SK-N-SH treated with all-trans-retinoic acid at 6 μM for 48 hours (cell line): ENCODE measurements around the gene GGCX.

Experiments
- ATAC-seq: fragments of 200-7000 bp; cut with Tn5 transposase; 3 replicates; pipeline ENCODE4 v1.9.1; 2020; ENCODE audit warnings: mild to moderate bottlenecking, moderate library complexity
- ARNTL ChIP-seq: fragments of 450-650 bp; formaldehyde crosslinking; IDR thresholded peaks from 2 replicates; pipeline ENCODE4 v1.5.0; 2020; ENCODE audit warnings: low read depth, mild to moderate bottlenecking, moderate library complexity, borderline replicate concordance
- CSDC2 ChIP-seq: fragments of 250-450 bp; sonication (Bioruptor Pico); IDR thresholded peaks from 2 replicates; pipeline ENCODE4 v1.5.0; 2020; ENCODE audit warnings: mild to moderate bottlenecking, moderate library complexity
- CSRNP3 ChIP-seq: fragments of 250-450 bp; sonication (Bioruptor Pico); IDR thresholded peaks from 2 replicates; pipeline ENCODE4 v1.5.1; 2021; ENCODE audit warnings: mild to moderate bottlenecking, moderate library complexity
- ESRRG ChIP-seq: fragments of 250-450 bp; sonication (Bioruptor Pico); IDR thresholded peaks from 2 replicates; pipeline ENCODE4 v1.6.1; 2021; ENCODE audit warnings: mild to moderate bottlenecking
- GLIS3 ChIP-seq: fragments of 250-450 bp; sonication (Bioruptor Pico); IDR thresholded peaks from 2 replicates; pipeline ENCODE4 v1.5.0; 2020; ENCODE audit warnings: mild to moderate bottlenecking, moderate library complexity
- POU6F1 ChIP-seq: fragments of 250-450 bp; sonication (Bioruptor Pico); IDR thresholded peaks from 2 replicates; pipeline ENCODE4 v1.8.0; 2021; ENCODE audit warnings: low read depth, mild to moderate bottlenecking, moderate library complexity, borderline replicate concordance
- RARB ChIP-seq: fragments of 250-450 bp; sonication (Bioruptor Pico); IDR thresholded peaks from 2 replicates; pipeline ENCODE4 v1.8.0; 2021; ENCODE audit warnings: mild to moderate bottlenecking, moderate library complexity
- SNAI2 ChIP-seq: fragments of 250-450 bp; sonication (Bioruptor Pico); IDR thresholded peaks from 2 replicates; pipeline ENCODE4 v1.5.0; 2020; ENCODE audit warnings: mild to moderate bottlenecking, moderate library complexity
- TCF4 ChIP-seq: fragments of 250-450 bp; sonication (Bioruptor Pico); IDR thresholded peaks from 2 replicates; pipeline ENCODE4 v1.8.0; 2021; ENCODE audit warnings: mild to moderate bottlenecking, moderate library complexity, borderline replicate concordance
- TOX ChIP-seq: fragments of 250-450 bp; sonication (Bioruptor Pico); IDR thresholded peaks from 2 replicates; pipeline ENCODE4 v1.8.0; 2021; ENCODE audit warnings: mild to moderate bottlenecking, moderate library complexity, borderline replicate concordance
- ZC3H10 ChIP-seq: fragments of 250-450 bp; sonication (Bioruptor Pico); IDR thresholded peaks from 2 replicates; pipeline ENCODE4 v1.5.1; 2021; ENCODE audit warnings: mild to moderate bottlenecking, moderate library complexity
- ZFP3 ChIP-seq: fragments of 250-450 bp; sonication (Bioruptor Pico); IDR thresholded peaks from 2 replicates; pipeline ENCODE4 v1.5.0; 2020; ENCODE audit warnings: mild to moderate bottlenecking, moderate library complexity
- ZNF565 ChIP-seq: fragments of 450-650 bp; formaldehyde crosslinking; conservative IDR thresholded peaks from 2 replicates; pipeline ENCODE4 v1.5.0; 2020; ENCODE audit warnings: low read depth, mild to moderate bottlenecking, moderate library complexity
- ZNF70 ChIP-seq: fragments of 450-650 bp; formaldehyde crosslinking; IDR thresholded peaks from 2 replicates; pipeline ENCODE4 v1.5.0; 2020; ENCODE audit warnings: mild to moderate bottlenecking, moderate library complexity
- TF ChIP-seq, protein P1 (sequence below): fragments of 250-450 bp; sonication (Bioruptor Pico); IDR thresholded peaks from 2 replicates; pipeline ENCODE4 v1.5.1; 2020; ENCODE audit warnings: low read depth, mild to moderate bottlenecking, moderate library complexity

Gene GGCX

GRCh38 chr2:85598594-85599340, 37.5 kb upstream of the GGCX start:
- no peak for ATAC-seq
- no peak for TF ChIP-seq CSDC2 (CRISPR knock-in tag)
- no peak for TF ChIP-seq ARNTL
- TF ChIP-seq TOX (CRISPR knock-in tag): no peak
- no peak for TF ChIP-seq ZNF70
- TF ChIP-seq CSRNP3: no peak
- no peak for TF ChIP-seq ZC3H10 (CRISPR knock-in tag)
- TF ChIP-seq ZFP3 (CRISPR knock-in tag): no peak
- TF ChIP-seq TCF4 (CRISPR knock-in tag): no peak
- TF ChIP-seq POU6F1 (CRISPR knock-in tag): no peak
- TF ChIP-seq, protein P1, sequence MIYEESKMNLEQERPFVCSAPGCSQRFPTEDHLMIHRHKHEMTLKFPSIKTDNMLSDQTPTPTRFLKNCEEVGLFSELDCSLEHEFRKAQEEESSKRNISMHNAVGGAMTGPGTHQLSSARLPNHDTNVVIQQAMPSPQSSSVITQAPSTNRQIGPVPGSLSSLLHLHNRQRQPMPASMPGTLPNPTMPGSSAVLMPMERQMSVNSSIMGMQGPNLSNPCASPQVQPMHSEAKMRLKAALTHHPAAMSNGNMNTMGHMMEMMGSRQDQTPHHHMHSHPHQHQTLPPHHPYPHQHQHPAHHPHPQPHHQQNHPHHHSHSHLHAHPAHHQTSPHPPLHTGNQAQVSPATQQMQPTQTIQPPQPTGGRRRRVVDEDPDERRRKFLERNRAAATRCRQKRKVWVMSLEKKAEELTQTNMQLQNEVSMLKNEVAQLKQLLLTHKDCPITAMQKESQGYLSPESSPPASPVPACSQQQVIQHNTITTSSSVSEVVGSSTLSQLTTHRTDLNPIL: no peak

GRCh38 chr2:85597241-85597640, 35.9 kb upstream of the GGCX start:
- TF ChIP-seq ZC3H10 (CRISPR knock-in tag) (no peak), ESRRG (CRISPR knock-in tag) (no peak), ZNF565 (no peak)
- TF ChIP-seq, protein P1: no peak
- ATAC-seq: no peak

- TF ChIP-seq ZNF70 (no peak), ARNTL (no peak), TOX (CRISPR knock-in tag) (no peak), SNAI2 (CRISPR knock-in tag) (no peak)
- TF ChIP-seq, protein P1: no peak
Observed at GRCh38 chr2:85596486-85597143, 35.3 kb upstream of the GGCX start.

DNA sequence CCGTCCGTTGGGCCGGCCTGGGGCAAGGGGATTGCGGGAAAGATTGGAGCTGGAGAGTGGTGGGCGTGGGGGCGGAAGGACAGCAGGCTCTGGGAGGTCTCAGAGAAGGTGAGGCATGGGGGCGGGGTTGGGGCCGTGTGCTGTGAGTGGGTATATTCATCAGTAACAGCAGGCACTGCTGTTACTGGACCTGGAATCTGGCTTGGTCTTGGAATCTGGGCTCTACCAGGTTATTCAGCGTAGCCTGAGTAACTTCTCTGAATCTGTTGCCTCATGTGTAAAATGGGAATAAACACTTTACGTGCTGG, 34.7 kb upstream of the GGCX start:
- ATAC-seq: peak; percentile 29
- no peak for TF ChIP-seq SNAI2 (CRISPR knock-in tag)
- TF ChIP-seq GLIS3 (CRISPR knock-in tag): no peak
- TF ChIP-seq ESRRG (CRISPR knock-in tag): no peak
- no peak for TF ChIP-seq RARB (CRISPR knock-in tag)
- TF ChIP-seq POU6F1 (CRISPR knock-in tag): no peak
- TF ChIP-seq, all 23 proteins: peak for 0

More at GRCh38 chr2:85596486-85597143, 35.3 kb upstream of the GGCX start:
- ATAC-seq: no peak
